NCI-H1048 (cell line): Measurements from ENCODE around the gene CHD1L.
"Not testable (repeated sequence)": the region's sequence is repeated elsewhere in the genome, so short reads cannot be mapped to it uniquely, and the experiment has no call there.

Source experiments
- DNase-seq: peaks from one replicate; lab custom pipeline; 2025; lab: John Stamatoyannopoulos, UW

CHD1L gene

GRCh38 chr1:147233903-147234302, 8.6 kb upstream of the CHD1L start:
- DNase-seq = not testable (repeated sequence)

- no peak for DNase-seq
Measured at GRCh38 chr1:147235822-147236221, 6.7 kb upstream of the CHD1L start.

- DNase-seq = no peak
Measured at GRCh38 chr1:147236448-147236847, 6.0 kb upstream of the CHD1L start.

GRCh38 chr1:147236959-147237791, 5.3 kb upstream of the CHD1L start:
- DNase-seq = no peak

GRCh38 chr1:147238053-147238902, 4.2 kb upstream of the CHD1L start:
- DNase-seq = no peak

- DNase-seq = no peak
Measured at GRCh38 chr1:147238925-147239820, 3.3 kb upstream of the CHD1L start.

- DNase-seq = not testable (repeated sequence)
Measured at GRCh38 chr1:147240131-147240721, 2.3 kb upstream of the CHD1L start.

GRCh38 chr1:147241934-147242448, 493 bp upstream of the CHD1L start:
- DNase-seq = no peak

- no peak for DNase-seq
Measured at GRCh38 chr1:147243228-147243685, 773 bp downstream of the CHD1L start.

GRCh38 chr1:147243841-147244240, 1.4 kb downstream of the CHD1L start:
- no peak for DNase-seq

GRCh38 chr1:147245129-147245528, 2.6 kb downstream of the CHD1L start:
- DNase-seq = no peak

GRCh38 chr1:147245586-147246021, 3.1 kb downstream of the CHD1L start:
- no peak for DNase-seq

- DNase-seq = no peak
Measured at GRCh38 chr1:147246044-147246690, 3.7 kb downstream of the CHD1L start.

- DNase-seq = no peak
Measured at GRCh38 chr1:147246910-147247655, 4.6 kb downstream of the CHD1L start.

GRCh38 chr1:147247656-147248238, 5.3 kb downstream of the CHD1L start:
- no peak for DNase-seq

- DNase-seq = no peak
Measured at GRCh38 chr1:147252540-147252939, 10.1 kb downstream of the CHD1L start.

- DNase-seq = no peak
Measured at GRCh38 chr1:147260956-147261355, 18.5 kb downstream of the CHD1L start.

GRCh38 chr1:147264158-147264768, 21.8 kb downstream of the CHD1L start:
- DNase-seq = no peak

- no peak for DNase-seq
Measured at GRCh38 chr1:147266381-147266780, 23.9 kb downstream of the CHD1L start.
